Colon (tissue), 2 donors: ENCODE measurements around the gene ADIG.

Source experiments
- FAIRE-seq: peaks from 2 replicates; lab custom pipeline; 2012; peaks lifted over from hg19 to GRCh38; lab: Jason Lieb, UNC
- donor health status: control.
- donor health status: control.

Gene ADIG

GRCh38 chr20:38633577-38634093 is 52.6 kb downstream of the ADIG start:
- no peak for FAIRE-seq

DNA sequence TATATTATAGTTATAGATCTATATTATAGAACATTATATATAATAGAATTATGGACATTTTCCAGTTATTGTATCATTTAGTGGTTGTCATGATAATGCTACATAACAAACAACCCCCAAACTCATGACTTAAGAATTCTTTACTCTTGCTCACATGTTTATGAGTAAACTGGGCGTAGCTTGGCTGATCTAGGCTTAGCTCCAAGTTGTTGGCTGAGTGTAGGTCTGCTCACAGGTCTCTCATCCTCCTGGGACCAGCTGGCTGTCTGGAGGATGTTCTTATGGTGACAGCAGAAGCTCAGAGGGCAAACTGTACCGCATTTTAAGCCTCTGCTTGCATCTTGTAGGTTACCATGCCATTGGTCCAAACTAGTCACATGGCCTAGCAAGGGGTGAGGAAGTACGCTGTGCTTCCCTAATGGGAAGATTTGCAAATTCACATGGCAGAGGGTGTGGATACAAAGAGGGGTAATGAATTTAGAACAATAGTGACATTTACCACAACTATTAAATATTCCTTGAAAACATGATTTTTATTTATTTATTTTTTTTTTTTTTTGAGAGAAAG is 54.8 kb downstream of the ADIG start:
- FAIRE-seq = no peak
